ENCODE data around the gene LZTS3. TPM values are rescaled to one million over a fixed set of nuclear protein-coding genes. Genes with fewer than 3 reads are reported as not detected.

LZTS3 gene
- total and polyA plus RNA-seq, 2 of the 13 experiments (the other 11 are each of a cell fraction or from before 2014, with no cell fraction given), result 10.1 to 31.3 TPM

- TF ChIP-seq KIAA2018 (CRISPR knock-in tag; IDR thresholded peaks at IDR 0.05; ENCODE audit: borderline replicate concordance) (no peak), FUBP1 (CRISPR knock-in tag; IDR thresholded peaks at IDR 0.05; ENCODE audit: borderline replicate concordance) (peak; percentile 85; the same call in 1 of the 2 replicates), NAIF1 (CRISPR knock-in tag; IDR thresholded peaks at IDR 0.05; ENCODE audit: borderline replicate concordance) (no peak), ATAD3A (CRISPR knock-in tag; IDR thresholded peaks at IDR 0.05) (no peak), IRX3 (CRISPR knock-in tag; IDR thresholded peaks at IDR 0.05; ENCODE audit: borderline replicate concordance, low read depth) (peak; percentile 83; the same call in 1 of the 2 replicates), ZBTB37 (CRISPR knock-in tag; IDR thresholded peaks at IDR 0.05) (no peak), DPF2 (CRISPR knock-in tag; IDR thresholded peaks at IDR 0.05; ENCODE audit: borderline replicate concordance, low read depth) (peak; percentile 61), ZNF431 (CRISPR knock-in tag; IDR thresholded peaks at IDR 0.05; ENCODE audit: borderline replicate concordance, low read depth) (no peak), ZNF7 (CRISPR knock-in tag; IDR thresholded peaks at IDR 0.05) (no peak), ZC3H13 (CRISPR knock-in tag; IDR thresholded peaks at IDR 0.05) (peak; percentile 70; the same call in 1 of the 2 replicates), KAT8 (CRISPR knock-in tag; IDR thresholded peaks at IDR 0.05) (peak; percentile 87), ZNF577 (CRISPR knock-in tag; IDR thresholded peaks at IDR 0.05; ENCODE audit: borderline replicate concordance, low read depth) (no peak), ZNF570 (CRISPR knock-in tag; IDR thresholded peaks at IDR 0.05; ENCODE audit: borderline replicate concordance) (no peak), TFAP4 (IDR thresholded peaks at IDR 0.05; ENCODE audit: borderline replicate concordance, low read depth) (peak; percentile 71; the same call in 1 of the 2 replicates), ZNF75D (CRISPR knock-in tag; IDR thresholded peaks at IDR 0.05; ENCODE audit: borderline replicate concordance) (no peak)
Measured at GRCh38 chr20:3168079-3168828, 5.1 kb downstream of the LZTS3 start (continued).
